Calu3 (cell line): ENCODE measurements around the gene UVRAG. TPM values are rescaled to one million over a fixed set of nuclear protein-coding genes. Genes with fewer than 3 reads are reported as not detected.
"Not testable (repeated sequence)": the region's sequence is repeated elsewhere in the genome, so short reads cannot be mapped to it uniquely, and the experiment has no call there.

Experiments used
- BruUV-seq: library from RNA; stranded (reverse); fragments of 400-500 nt; replicated peaks from 2 replicates; lab custom pipeline; 2021; lab: Mats Ljungman, UMichigan
- CTCF ChIA-PET: fragments of 300-600 bp; sonication (Branson Sonifier 250); formaldehyde crosslinking; loops from one replicate; lab custom pipeline; 2022; ENCODE audit warnings: antibody characterized with exemption; lab: Charles Lee
- DNase-seq: peaks from one replicate; pipeline ENCODE4 v3.0.0; 2022
- H3K27ac Mint-ChIP-seq: one replicate; pipeline ENCODE4 v1.8.0; 2022; ENCODE audit warnings: mixed read lengths; ENCODE audit not compliant: unreplicated experiment
- H3K27me3 Mint-ChIP-seq: one replicate; pipeline ENCODE4 v1.8.0; 2022; ENCODE audit warnings: mixed read lengths; ENCODE audit not compliant: unreplicated experiment
- H3K36me3 Mint-ChIP-seq: one replicate; pipeline ENCODE4 v1.8.0; 2022; ENCODE audit warnings: mild to moderate bottlenecking, moderate library complexity, mixed read lengths; ENCODE audit not compliant: insufficient read depth, unreplicated experiment
- H3K4me1 Mint-ChIP-seq: one replicate; pipeline ENCODE4 v1.8.0; 2022; ENCODE audit warnings: mild to moderate bottlenecking, low read depth, mixed read lengths; ENCODE audit not compliant: unreplicated experiment
- H3K4me3 Mint-ChIP-seq: one replicate; pipeline ENCODE4 v1.8.0; 2022; ENCODE audit warnings: mild to moderate bottlenecking, low read depth, moderate library complexity, mixed read lengths; ENCODE audit not compliant: unreplicated experiment
- H3K9me3 Mint-ChIP-seq: one replicate; pipeline ENCODE4 v1.8.0; 2022; ENCODE audit warnings: low read depth, mixed read lengths; ENCODE audit not compliant: unreplicated experiment
- CTCF ChIP-seq: fragments of 200-600 bp; IDR thresholded peaks from one replicate; pipeline ENCODE4 v1.8.0; 2022; ENCODE audit warnings: antibody characterized with exemption; ENCODE audit not compliant: unreplicated experiment
- intact Hi-C: fragments of 100-400 bp; cut with micrococcal nuclease; formaldehyde crosslinking; loops from one replicate; pipeline ENCODE4 v1.10.0; 2022; ENCODE audit not compliant: unreplicated experiment
- total RNA-seq: library from RNA; stranded (reverse); gene quantifications from 2 replicates; pipeline ENCODE4 v1.2.3, GENCODE V29; 2022

UVRAG gene
- total RNA-seq, 1 experiment from 2014 or later: 18.5 TPM

- not testable (repeated sequence) for BruUV-seq, H3K27ac Mint-ChIP-seq, H3K4me1 Mint-ChIP-seq
Observed at GRCh38 chr11:75979479-75980027, 164.5 kb downstream of the UVRAG start.

GRCh38 chr11:75980031-75980430 is 165.0 kb downstream of the UVRAG start:
- Mint-ChIP-seq H3K4me3 (no peak overlapping the region), H3K4me1 (no peaks in the 10 kb centered on the region), H3K36me3 (no peaks in the 10 kb centered on the region), H3K27ac (no peak overlapping the region), H3K9me3 (no peaks in the 10 kb centered on the region), H3K27me3 (no peaks in the 10 kb centered on the region)
- no TSS peak for BruUV-seq
- DNase-seq: no peak
- intact Hi-C loops: no loop called here
- no peak for TF ChIP-seq CTCF
- CTCF ChIA-PET: interaction anchor here (0.7 kb wide), 1 partner anchor 63 kb away, joined by 3 read pairs; no protein-coding TSS in a partner anchor

More at GRCh38 chr11:75979479-75980027, 164.5 kb downstream of the UVRAG start:
- H3K4me3 Mint-ChIP-seq, intact Hi-C loops, H3K36me3 Mint-ChIP-seq, H3K27me3 Mint-ChIP-seq, H3K9me3 Mint-ChIP-seq, DNase-seq: not testable (repeated sequence)
- CTCF ChIA-PET: interaction anchor here (0.6 kb wide), 1 partner anchor 107 kb away, joined by 5 read pairs; no protein-coding TSS in a partner anchor

- H3K27me3 Mint-ChIP-seq: no peaks in the 10 kb centered on the region
- no peak overlapping the region for H3K4me3 Mint-ChIP-seq
- no peaks in the 10 kb centered on the region for H3K36me3 Mint-ChIP-seq
- intact Hi-C loops: no loop called here
- no peak overlapping the region for H3K27ac Mint-ChIP-seq
- H3K9me3 Mint-ChIP-seq: no peaks in the 10 kb centered on the region
- BruUV-seq: no TSS peak
- no peak for DNase-seq
- no peaks in the 10 kb centered on the region for H3K4me1 Mint-ChIP-seq
- CTCF ChIA-PET: no interaction called here
- no peak for TF ChIP-seq CTCF
Observed at GRCh38 chr11:75981546-75981945, 166.5 kb downstream of the UVRAG start.

- Mint-ChIP-seq H3K4me3 (no peak overlapping the region), H3K36me3 (no peaks in the 10 kb centered on the region), H3K9me3 (no peaks in the 10 kb centered on the region), H3K4me1 (no peaks in the 10 kb centered on the region), H3K27me3 (no peaks in the 10 kb centered on the region), H3K27ac (no peak overlapping the region)
- intact Hi-C loops: no loop called here
- CTCF ChIA-PET: no interaction called here
- BruUV-seq: no TSS peak
- TF ChIP-seq CTCF: no peak
- no peak for DNase-seq
Observed at GRCh38 chr11:75982309-75982708, 167.3 kb downstream of the UVRAG start.

GRCh38 chr11:75986966-75987365 is 172.0 kb downstream of the UVRAG start:
- H3K36me3 Mint-ChIP-seq: no peaks in the 10 kb centered on the region
- H3K4me1 Mint-ChIP-seq: no peaks in the 10 kb centered on the region
- no peaks in the 10 kb centered on the region for H3K9me3 Mint-ChIP-seq
- intact Hi-C loops: no loop called here
- TF ChIP-seq CTCF: no peak
- no peak overlapping the region for H3K27ac Mint-ChIP-seq
- BruUV-seq: no TSS peak
- H3K4me3 Mint-ChIP-seq: no peak overlapping the region
- no peaks in the 10 kb centered on the region for H3K27me3 Mint-ChIP-seq
- no peak for DNase-seq
- CTCF ChIA-PET: no interaction called here
